HUES48 (cell line): ENCODE data around the gene AMBP.

ENCODE experiments used
- H3K27ac ChIP-seq: one replicate; pipeline ENCODE4 v1.7.0; 2013; ENCODE audit warnings: low read depth, low read length, inconsistent platforms
- H3K27me3 ChIP-seq: 2 replicates; pipeline ENCODE4 v1.6.1; 2013; ENCODE audit warnings: mild to moderate bottlenecking, low read length; ENCODE audit not compliant: control insufficient read depth, insufficient read depth
- H3K36me3 ChIP-seq: 2 replicates; pipeline ENCODE4 v1.6.1; 2013; ENCODE audit warnings: low read length; ENCODE audit not compliant: control insufficient read depth, insufficient read depth
- H3K4me1 ChIP-seq: 2 replicates; pipeline ENCODE4 v1.6.1; 2013; ENCODE audit warnings: mild to moderate bottlenecking, low read length; ENCODE audit not compliant: control insufficient read depth, insufficient read depth
- H3K4me3 ChIP-seq: 2 replicates; pipeline ENCODE4 v1.5.1; 2013; ENCODE audit warnings: mild to moderate bottlenecking, low read depth, low read length
- H3K9ac ChIP-seq: 2 replicates; pipeline ENCODE4 v1.6.1; 2013; ENCODE audit warnings: mild to moderate bottlenecking, low read depth, low read length, moderate library complexity
- H3K9me3 ChIP-seq: 2 replicates; pipeline ENCODE4 v1.6.1; 2013; ENCODE audit warnings: low read length; ENCODE audit not compliant: control insufficient read depth, insufficient read depth

Gene AMBP

DNA sequence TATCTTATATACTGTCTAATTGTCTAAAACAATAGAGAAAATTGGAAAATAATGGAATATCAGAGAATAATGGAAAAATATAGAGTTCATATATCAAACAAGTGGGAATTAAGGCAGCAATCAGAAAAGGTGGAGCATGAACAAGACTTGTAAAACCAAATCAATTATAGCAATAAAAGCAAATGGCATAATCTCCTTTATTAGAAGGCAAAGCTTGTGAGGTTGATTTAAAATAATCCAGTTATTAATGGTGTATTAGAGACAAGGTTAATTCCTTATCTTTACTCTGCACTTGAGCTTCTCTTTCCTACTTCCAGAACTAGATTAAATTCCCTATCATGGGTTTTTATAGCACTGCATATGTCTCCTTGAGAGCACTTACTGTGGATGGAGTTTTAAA, 64.1 kb downstream of the AMBP start:
- Histone ChIP-seq H3K9ac (no peak overlapping the region), H3K36me3 (peaks cover 29% of the 10 kb centered on the region), H3K27ac (no peak overlapping the region), H3K4me3 (no peak overlapping the region), H3K9me3 (no peaks in the 10 kb centered on the region), H3K27me3 (no peaks in the 10 kb centered on the region), H3K4me1 (peaks cover 4% of the 10 kb centered on the region)

DNA sequence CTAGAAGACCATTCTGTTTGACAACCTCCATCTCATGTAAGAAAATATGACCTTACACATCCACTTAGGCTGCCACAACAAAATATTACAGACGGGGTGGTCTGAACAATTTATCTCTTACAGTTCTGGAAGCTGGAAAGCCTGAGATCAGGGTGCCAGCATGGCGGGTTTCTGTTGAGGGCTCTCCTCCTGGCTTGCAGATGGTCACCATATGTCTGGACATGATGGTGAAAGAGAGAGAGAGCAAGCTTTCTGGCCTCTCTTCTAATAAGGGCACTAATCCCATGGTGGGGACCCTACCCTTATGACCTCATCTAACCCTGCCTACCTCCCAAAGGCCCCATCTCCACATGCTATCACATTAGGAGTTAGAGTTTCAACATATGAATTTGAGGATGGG, 66.0 kb downstream of the AMBP start:
- H3K27me3 ChIP-seq = no peaks in the 10 kb centered on the region
- no peak overlapping the region for H3K27ac ChIP-seq
- no peaks in the 10 kb centered on the region for H3K9me3 ChIP-seq
- peaks cover 4% of the 10 kb centered on the region for H3K4me1 ChIP-seq
- H3K36me3 ChIP-seq = peaks cover 22% of the 10 kb centered on the region
- no peak overlapping the region for H3K9ac ChIP-seq
- H3K4me3 ChIP-seq = no peak overlapping the region

DNA sequence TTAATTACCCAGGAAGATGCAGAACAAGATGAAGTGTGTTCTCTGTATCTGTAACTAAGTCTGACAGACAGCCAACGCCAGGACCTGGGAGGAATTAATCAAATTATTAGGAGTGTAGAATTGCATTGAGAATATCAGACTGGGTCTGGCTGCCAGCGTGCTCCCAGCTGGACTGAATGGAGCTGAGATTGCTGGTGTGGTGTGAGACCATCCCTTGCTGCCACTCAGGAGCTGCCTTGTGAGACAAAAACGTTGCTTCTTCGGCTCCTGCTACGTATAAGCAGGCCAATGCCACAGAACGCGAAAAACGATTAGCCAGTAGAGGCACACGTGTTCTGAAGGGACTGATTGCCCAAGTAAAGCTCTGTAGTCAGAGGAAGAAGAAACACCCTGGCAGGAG, 66.8 kb downstream of the AMBP start:
- H3K4me1 ChIP-seq = peaks cover 4% of the 10 kb centered on the region
- no peak overlapping the region for H3K27ac ChIP-seq
- peaks cover 22% of the 10 kb centered on the region for H3K36me3 ChIP-seq
- no peaks in the 10 kb centered on the region for H3K9me3 ChIP-seq
- no peak overlapping the region for H3K9ac ChIP-seq
- no peak overlapping the region for H3K4me3 ChIP-seq
- H3K27me3 ChIP-seq = no peaks in the 10 kb centered on the region
